CD4-positive, CD25-positive, alpha-beta regulatory T cell (primary cell): Measurements from ENCODE around the gene APOL6. TPM values are rescaled to one million over a fixed set of nuclear protein-coding genes. Genes with fewer than 3 reads are reported as not detected.
A peak's percentile ranks its signal among the peaks of the same experiment; 100 is the strongest.
"Not testable (repeated sequence)": the region's sequence is repeated elsewhere in the genome, so short reads cannot be mapped to it uniquely, and the experiment has no call there.

Source experiments
- ATAC-seq, 2 donors: fragments of 150-1000 bp; cut with Tn5 transposase; one replicate each; pipeline ENCODE4 v1.10.0; 2021; ENCODE audit warnings: low read depth in 2 of 2, moderate number of reproducible peaks in 2 of 2, moderate library complexity in 1 of 2
- DNase-seq, 3 donors: peaks; one replicate each; pipeline versions ENCODE4 v3.0.0 to v3.0.0-alpha.2; 2012 to 2022; ENCODE audit warnings: mixed read lengths in 1 of 3
- H3K27ac ChIP-seq: one replicate; pipeline ENCODE4 v1.7.0; 2013; ENCODE audit warnings: mild to moderate bottlenecking, low read length; ENCODE audit not compliant: insufficient read depth, poor library complexity, severe bottlenecking
- H3K27me3 ChIP-seq: one replicate; pipeline ENCODE4 v1.7.0; 2013; ENCODE audit warnings: low read length; ENCODE audit not compliant: control insufficient read depth, insufficient read depth
- H3K36me3 ChIP-seq: one replicate; pipeline ENCODE4 v1.7.0; 2013; ENCODE audit warnings: mild to moderate bottlenecking, low read length, moderate library complexity; ENCODE audit not compliant: control insufficient read depth, insufficient read depth
- H3K4me1 ChIP-seq: 2 replicates; pipeline ENCODE4 v1.7.0; 2013; ENCODE audit warnings: mild to moderate bottlenecking, low read length; ENCODE audit not compliant: insufficient read depth, control insufficient read depth, poor library complexity, severe bottlenecking
- H3K4me3 ChIP-seq: one replicate; pipeline ENCODE4 v1.7.0; 2013; ENCODE audit warnings: low read depth, mild to moderate bottlenecking, low read length, moderate library complexity
- H3K9me3 ChIP-seq, 2 experiments: 1 replicate in 1 of 2; 2 replicates in 1 of 2; pipeline ENCODE4 v1.7.0; 2013; ENCODE audit warnings: low read length in 2 of 2, mild to moderate bottlenecking in 1 of 2, moderate library complexity in 1 of 2; ENCODE audit not compliant: control insufficient read depth in 2 of 2
- H3K27ac Mint-ChIP-seq, 3 donors: one replicate each; pipeline ENCODE4 v1.8.0; 2020 to 2022; ENCODE audit warnings: mild to moderate bottlenecking in 3 of 3, mixed read lengths in 3 of 3, moderate library complexity in 2 of 3
- H3K27me3 Mint-ChIP-seq: one replicate; pipeline ENCODE4 v1.8.0; 2022; ENCODE audit warnings: mild to moderate bottlenecking, mixed read lengths
- H3K36me3 Mint-ChIP-seq: one replicate; pipeline ENCODE4 v1.8.0; 2020; ENCODE audit warnings: mixed read lengths
- H3K4me1 Mint-ChIP-seq, 4 donors: one replicate each; pipeline ENCODE4 v1.8.0; 2020 to 2022; ENCODE audit warnings: mixed read lengths in 4 of 4, mild to moderate bottlenecking in 1 of 4
- H3K4me3 Mint-ChIP-seq, 4 donors: one replicate each; pipeline ENCODE4 v1.8.0; 2020 to 2022; ENCODE audit warnings: mild to moderate bottlenecking in 4 of 4, mixed read lengths in 4 of 4, moderate library complexity in 3 of 4
- H3K9me3 Mint-ChIP-seq, 7 donors: one replicate each; pipeline ENCODE4 v1.8.0; 2020 to 2022; ENCODE audit warnings: mixed read lengths in 7 of 7, mild to moderate bottlenecking in 3 of 7, moderate library complexity in 2 of 7
- polyA plus RNA-seq, 4 donors: library from polyadenylated mRNA; unstranded; fragments of 300-500 nt; fragmentation: Illumina TruSeq; gene quantifications; one replicate each; pipeline ENCODE4 v1.2.3, GENCODE V29; 2021
- total RNA-seq: library from RNA; stranded (reverse); gene quantifications from one replicate; pipeline ENCODE4 v1.2.3, GENCODE V29; 2022

Gene APOL6
- total and polyA plus RNA-seq, 5 donors from 2014 or later = 17.8 to 71.9 (median 21.8) TPM

- no peak for DNase-seq
- H3K27ac ChIP-seq = no peak overlapping the region
- H3K4me1 ChIP-seq = no peaks in the 10 kb centered on the region
- Mint-ChIP-seq H3K4me1 (peaks cover 0 to 11% (median 3%) of the 10 kb centered on the region in 4 donors), H3K9me3 (peaks cover 0 to 1% (median 0%) of the 10 kb centered on the region in 7 donors), H3K4me3 (no peak overlapping the region), H3K36me3 (no peaks in the 10 kb centered on the region), H3K27ac (no peak overlapping the region), H3K27me3 (peaks cover 3% of the 10 kb centered on the region)
- H3K9me3 ChIP-seq = no peaks in the 10 kb centered on the region
- no peak for ATAC-seq
- H3K27me3 ChIP-seq = peaks cover 1% of the 10 kb centered on the region
- no peak overlapping the region for H3K4me3 ChIP-seq
- no peaks in the 10 kb centered on the region for H3K36me3 ChIP-seq
Observed at GRCh38 chr22:35619336-35620094, 28.7 kb upstream of the APOL6 start.

GRCh38 chr22:35620624-35621251, 27.5 kb upstream of the APOL6 start:
- H3K9me3 Mint-ChIP-seq = peaks cover 0 to 1% (median 0%) of the 10 kb centered on the region in 7 donors
- no peak overlapping the region for H3K4me3 ChIP-seq
- H3K4me3 Mint-ChIP-seq = no peak overlapping the region
- H3K27me3 ChIP-seq = peaks cover 5% of the 10 kb centered on the region
- H3K27ac ChIP-seq = no peak overlapping the region
- H3K27me3 Mint-ChIP-seq = peaks cover 9% of the 10 kb centered on the region
- no peaks in the 10 kb centered on the region for H3K36me3 Mint-ChIP-seq
- no peaks in the 10 kb centered on the region for H3K4me1 ChIP-seq
- no peak overlapping the region for H3K27ac Mint-ChIP-seq
- DNase-seq (no peak), ATAC-seq (no peak)
- peaks cover 0 to 8% (median 3%) of the 10 kb centered on the region in 4 donors for H3K4me1 Mint-ChIP-seq
- no peaks in the 10 kb centered on the region for H3K9me3 ChIP-seq
- no peaks in the 10 kb centered on the region for H3K36me3 ChIP-seq

- Mint-ChIP-seq H3K27ac (peak overlapping the region in 1 of 3 donors; percentile 57), H3K36me3 (no peaks in the 10 kb centered on the region), H3K4me1 (peaks cover 0 to 4% (median 3%) of the 10 kb centered on the region in 4 donors), H3K9me3 (peaks cover 0 to 2% (median 0%) of the 10 kb centered on the region in 7 donors), H3K27me3 (peaks cover 12% of the 10 kb centered on the region), H3K4me3 (no peak overlapping the region)
- no peak overlapping the region for H3K4me3 ChIP-seq
- ATAC-seq = no peak
- H3K9me3 ChIP-seq = no peaks in the 10 kb centered on the region
- H3K36me3 ChIP-seq = no peaks in the 10 kb centered on the region
- no peaks in the 10 kb centered on the region for H3K4me1 ChIP-seq
- H3K27me3 ChIP-seq = peaks cover 5% of the 10 kb centered on the region
- no peak overlapping the region for H3K27ac ChIP-seq
- DNase-seq = no peak
Observed at GRCh38 chr22:35621451-35621850, 26.8 kb upstream of the APOL6 start.

- Mint-ChIP-seq H3K36me3 (no peaks in the 10 kb centered on the region), H3K4me1 (peaks cover 4 to 8% (median 5%) of the 10 kb centered on the region in 4 donors), H3K4me3 (no peak overlapping the region), H3K27ac (no peak overlapping the region), H3K9me3 (peaks cover 0 to 2% (median 0%) of the 10 kb centered on the region in 7 donors), H3K27me3 (peaks cover 12% of the 10 kb centered on the region)
- Histone ChIP-seq H3K36me3 (no peaks in the 10 kb centered on the region), H3K27ac (no peak overlapping the region), H3K9me3 (no peaks in the 10 kb centered on the region), H3K4me1 (peaks cover 5% of the 10 kb centered on the region), H3K4me3 (no peak overlapping the region), H3K27me3 (peaks cover 5% of the 10 kb centered on the region)
- DNase-seq (no peak), ATAC-seq (no peak)
Observed at GRCh38 chr22:35622191-35622913, 25.9 kb upstream of the APOL6 start.

- H3K36me3 ChIP-seq, H3K36me3 Mint-ChIP-seq, H3K4me3 Mint-ChIP-seq, H3K4me1 ChIP-seq, H3K27ac Mint-ChIP-seq, H3K4me3 ChIP-seq, ATAC-seq, H3K9me3 ChIP-seq, DNase-seq, H3K27me3 ChIP-seq, H3K9me3 Mint-ChIP-seq, H3K27ac ChIP-seq: not testable (repeated sequence)
- H3K4me1 Mint-ChIP-seq = peaks cover 4 to 15% (median 10%) of the 10 kb centered on the region in 4 donors
- peaks cover 17% of the 10 kb centered on the region for H3K27me3 Mint-ChIP-seq
Observed at GRCh38 chr22:35623885-35624284, 24.4 kb upstream of the APOL6 start.

GRCh38 chr22:35624547-35624946, 23.7 kb upstream of the APOL6 start:
- ATAC-seq = no peak
- no peak overlapping the region for H3K27ac ChIP-seq
- peak overlapping the region; percentile 15 to 81 (median 76) for H3K27ac Mint-ChIP-seq
- H3K27me3 Mint-ChIP-seq = peaks cover 17% of the 10 kb centered on the region
- peaks cover 5% of the 10 kb centered on the region for H3K27me3 ChIP-seq
- no peak overlapping the region for H3K4me3 ChIP-seq
- peaks cover 0 to 2% (median 0%) of the 10 kb centered on the region in 7 donors for H3K9me3 Mint-ChIP-seq
- peak overlapping the region in 1 of 4 donors; percentile 70 for H3K4me3 Mint-ChIP-seq
- H3K36me3 ChIP-seq = no peaks in the 10 kb centered on the region
- no peaks in the 10 kb centered on the region for H3K9me3 ChIP-seq
- DNase-seq = no peak
- H3K4me1 ChIP-seq = peaks cover 9% of the 10 kb centered on the region
- H3K4me1 Mint-ChIP-seq = peaks cover 4 to 15% (median 12%) of the 10 kb centered on the region in 4 donors
- H3K36me3 Mint-ChIP-seq = no peaks in the 10 kb centered on the region

GRCh38 chr22:35625763-35626432, 22.3 kb upstream of the APOL6 start:
- peaks cover 5% of the 10 kb centered on the region for H3K27me3 ChIP-seq
- H3K4me3 ChIP-seq = no peak overlapping the region
- ATAC-seq (no peak), DNase-seq (no peak)
- no peak overlapping the region for H3K27ac ChIP-seq
- no peaks in the 10 kb centered on the region for H3K36me3 Mint-ChIP-seq
- H3K9me3 ChIP-seq = no peaks in the 10 kb centered on the region
- H3K4me1 ChIP-seq = peaks cover 9% of the 10 kb centered on the region
- no peak overlapping the region for H3K4me3 Mint-ChIP-seq
- peaks cover 0 to 3% (median 0%) of the 10 kb centered on the region in 7 donors for H3K9me3 Mint-ChIP-seq
- peaks cover 17% of the 10 kb centered on the region for H3K27me3 Mint-ChIP-seq
- H3K27ac Mint-ChIP-seq = no peak overlapping the region
- H3K4me1 Mint-ChIP-seq = peaks cover 4 to 19% (median 15%) of the 10 kb centered on the region in 4 donors
- H3K36me3 ChIP-seq = no peaks in the 10 kb centered on the region
